Measurements from ENCODE around the gene UBA1. TPM values are rescaled to one million over a fixed set of nuclear protein-coding genes. Genes with fewer than 3 reads are reported as not detected.
A peak's percentile ranks its signal among the peaks of the same experiment; 100 is the strongest.

UBA1 gene
- total and polyA plus RNA-seq, 2 of the 13 experiments (the other 11 are each of a cell fraction or from before 2014, with no cell fraction given), result 93.3 to 129 TPM

DNA sequence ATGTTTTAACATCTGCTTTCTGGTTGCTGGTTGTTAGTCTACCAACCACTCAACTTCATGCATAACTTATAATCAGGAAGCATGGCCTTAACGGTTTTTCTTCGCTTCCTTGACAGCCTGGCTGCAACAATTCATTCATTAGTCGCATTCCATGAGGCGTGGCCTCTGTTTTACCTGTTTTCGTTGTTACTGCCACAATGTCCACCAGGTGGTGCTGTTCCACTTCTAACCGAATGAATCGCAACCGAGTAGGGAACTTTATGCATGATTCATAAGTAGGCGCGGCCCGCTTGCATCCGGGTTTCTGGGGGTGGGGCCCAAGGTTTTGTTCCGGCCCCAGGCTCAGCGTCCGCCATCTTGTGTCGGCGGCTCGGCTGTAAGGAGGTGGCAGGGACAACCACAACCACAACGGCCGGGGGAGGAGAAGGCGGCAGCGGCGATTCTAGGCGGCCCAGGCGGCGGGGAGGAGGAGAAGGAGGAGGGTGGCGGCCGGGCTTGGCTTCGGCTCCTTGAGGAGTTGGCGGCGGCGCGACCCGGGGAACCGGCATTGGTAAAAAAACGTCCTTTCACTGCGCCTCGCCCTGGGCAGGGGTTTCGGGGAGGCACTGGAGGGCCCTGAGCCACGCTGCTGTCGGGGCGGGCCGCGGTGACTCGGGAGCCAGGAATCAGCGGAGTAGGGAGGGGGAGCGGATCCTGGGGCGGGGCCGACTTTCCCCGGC lies at the start of gene UBA1 (continued):
- TF ChIP-seq, protein P1, sequence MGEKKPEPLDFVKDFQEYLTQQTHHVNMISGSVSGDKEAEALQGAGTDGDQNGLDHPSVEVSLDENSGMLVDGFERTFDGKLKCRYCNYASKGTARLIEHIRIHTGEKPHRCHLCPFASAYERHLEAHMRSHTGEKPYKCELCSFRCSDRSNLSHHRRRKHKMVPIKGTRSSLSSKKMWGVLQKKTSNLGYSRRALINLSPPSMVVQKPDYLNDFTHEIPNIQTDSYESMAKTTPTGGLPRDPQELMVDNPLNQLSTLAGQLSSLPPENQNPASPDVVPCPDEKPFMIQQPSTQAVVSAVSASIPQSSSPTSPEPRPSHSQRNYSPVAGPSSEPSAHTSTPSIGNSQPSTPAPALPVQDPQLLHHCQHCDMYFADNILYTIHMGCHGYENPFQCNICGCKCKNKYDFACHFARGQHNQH (CRISPR knock-in tag; IDR thresholded peaks at IDR 0.05), result no peak
- TF ChIP-seq ZNF235 (CRISPR knock-in tag; IDR thresholded peaks at IDR 0.05; ENCODE audit: borderline replicate concordance), result no peak; the same call in 1 of the 2 replicates
- no peak for TF ChIP-seq ZEB1 (IDR thresholded peaks at IDR 0.05; ENCODE audit: insufficient replicate concordance, low read depth)
- TF ChIP-seq MEIS1 (CRISPR knock-in tag; IDR thresholded peaks at IDR 0.05; ENCODE audit: borderline replicate concordance), result no peak
- no peak for TF ChIP-seq TMF1 (CRISPR knock-in tag; IDR thresholded peaks at IDR 0.05; ENCODE audit: low read depth)
- no peak for TF ChIP-seq ZNF260 (CRISPR knock-in tag; IDR thresholded peaks at IDR 0.05; ENCODE audit: borderline replicate concordance, low read depth)
- TF ChIP-seq HMG20B (CRISPR knock-in tag; conservative IDR thresholded peaks at IDR 0.05), result no peak
- TF ChIP-seq, protein P2, sequence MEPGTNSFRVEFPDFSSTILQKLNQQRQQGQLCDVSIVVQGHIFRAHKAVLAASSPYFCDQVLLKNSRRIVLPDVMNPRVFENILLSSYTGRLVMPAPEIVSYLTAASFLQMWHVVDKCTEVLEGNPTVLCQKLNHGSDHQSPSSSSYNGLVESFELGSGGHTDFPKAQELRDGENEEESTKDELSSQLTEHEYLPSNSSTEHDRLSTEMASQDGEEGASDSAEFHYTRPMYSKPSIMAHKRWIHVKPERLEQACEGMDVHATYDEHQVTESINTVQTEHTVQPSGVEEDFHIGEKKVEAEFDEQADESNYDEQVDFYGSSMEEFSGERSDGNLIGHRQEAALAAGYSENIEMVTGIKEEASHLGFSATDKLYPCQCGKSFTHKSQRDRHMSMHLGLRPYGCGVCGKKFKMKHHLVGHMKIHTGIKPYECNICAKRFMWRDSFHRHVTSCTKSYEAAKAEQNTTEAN (CRISPR knock-in tag; conservative IDR thresholded peaks at IDR 0.05), result no peak
- TF ChIP-seq ZBTB21 (CRISPR knock-in tag; IDR thresholded peaks at IDR 0.05), result no peak
- no peak for TF ChIP-seq ADNP (CRISPR knock-in tag; IDR thresholded peaks at IDR 0.05)
- TF ChIP-seq, protein P3, sequence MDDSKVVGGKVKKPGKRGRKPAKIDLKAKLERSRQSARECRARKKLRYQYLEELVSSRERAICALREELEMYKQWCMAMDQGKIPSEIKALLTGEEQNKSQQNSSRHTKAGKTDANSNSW (CRISPR knock-in tag; IDR thresholded peaks at IDR 0.05; ENCODE audit: borderline replicate concordance), result no peak
- TF ChIP-seq NPAS2 (CRISPR knock-in tag; IDR thresholded peaks at IDR 0.05; ENCODE audit: borderline replicate concordance), result no peak
- no peak for TF ChIP-seq DPF2 (CRISPR knock-in tag; IDR thresholded peaks at IDR 0.05; ENCODE audit: borderline replicate concordance, low read depth)
- no peak for TF ChIP-seq SP2 (CRISPR knock-in tag; IDR thresholded peaks at IDR 0.05)
- TF ChIP-seq, protein P4, sequence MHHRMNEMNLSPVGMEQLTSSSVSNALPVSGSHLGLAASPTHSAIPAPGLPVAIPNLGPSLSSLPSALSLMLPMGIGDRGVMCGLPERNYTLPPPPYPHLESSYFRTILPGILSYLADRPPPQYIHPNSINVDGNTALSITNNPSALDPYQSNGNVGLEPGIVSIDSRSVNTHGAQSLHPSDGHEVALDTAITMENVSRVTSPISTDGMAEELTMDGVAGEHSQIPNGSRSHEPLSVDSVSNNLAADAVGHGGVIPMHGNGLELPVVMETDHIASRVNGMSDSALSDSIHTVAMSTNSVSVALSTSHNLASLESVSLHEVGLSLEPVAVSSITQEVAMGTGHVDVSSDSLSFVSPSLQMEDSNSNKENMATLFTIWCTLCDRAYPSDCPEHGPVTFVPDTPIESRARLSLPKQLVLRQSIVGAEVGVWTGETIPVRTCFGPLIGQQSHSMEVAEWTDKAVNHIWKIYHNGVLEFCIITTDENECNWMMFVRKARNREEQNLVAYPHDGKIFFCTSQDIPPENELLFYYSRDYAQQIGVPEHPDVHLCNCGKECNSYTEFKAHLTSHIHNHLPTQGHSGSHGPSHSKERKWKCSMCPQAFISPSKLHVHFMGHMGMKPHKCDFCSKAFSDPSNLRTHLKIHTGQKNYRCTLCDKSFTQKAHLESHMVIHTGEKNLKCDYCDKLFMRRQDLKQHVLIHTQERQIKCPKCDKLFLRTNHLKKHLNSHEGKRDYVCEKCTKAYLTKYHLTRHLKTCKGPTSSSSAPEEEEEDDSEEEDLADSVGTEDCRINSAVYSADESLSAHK (CRISPR knock-in tag; IDR thresholded peaks at IDR 0.05; ENCODE audit: borderline replicate concordance), result no peak
- no peak for TF ChIP-seq SRSF4 (IDR thresholded peaks at IDR 0.05; ENCODE audit: low read depth, low read length, poor library complexity, severe bottlenecking)
- no peak for TF ChIP-seq KDM1A (CRISPR knock-in tag; IDR thresholded peaks at IDR 0.05)
- no peak for TF ChIP-seq ZSCAN30 (CRISPR knock-in tag; IDR thresholded peaks at IDR 0.05)
- TF ChIP-seq FOXA1 (IDR thresholded peaks at IDR 0.05), result no peak
- no peak for TF ChIP-seq FOXA1 (CRISPR knock-in tag; IDR thresholded peaks at IDR 0.05)
- TF ChIP-seq CEBPG (CRISPR knock-in tag; IDR thresholded peaks at IDR 0.05), result no peak
- peak; percentile 55; the same call in 1 of the 2 replicates for TF ChIP-seq SALL1 (CRISPR knock-in tag; IDR thresholded peaks at IDR 0.05)
- TF ChIP-seq, protein P5, sequence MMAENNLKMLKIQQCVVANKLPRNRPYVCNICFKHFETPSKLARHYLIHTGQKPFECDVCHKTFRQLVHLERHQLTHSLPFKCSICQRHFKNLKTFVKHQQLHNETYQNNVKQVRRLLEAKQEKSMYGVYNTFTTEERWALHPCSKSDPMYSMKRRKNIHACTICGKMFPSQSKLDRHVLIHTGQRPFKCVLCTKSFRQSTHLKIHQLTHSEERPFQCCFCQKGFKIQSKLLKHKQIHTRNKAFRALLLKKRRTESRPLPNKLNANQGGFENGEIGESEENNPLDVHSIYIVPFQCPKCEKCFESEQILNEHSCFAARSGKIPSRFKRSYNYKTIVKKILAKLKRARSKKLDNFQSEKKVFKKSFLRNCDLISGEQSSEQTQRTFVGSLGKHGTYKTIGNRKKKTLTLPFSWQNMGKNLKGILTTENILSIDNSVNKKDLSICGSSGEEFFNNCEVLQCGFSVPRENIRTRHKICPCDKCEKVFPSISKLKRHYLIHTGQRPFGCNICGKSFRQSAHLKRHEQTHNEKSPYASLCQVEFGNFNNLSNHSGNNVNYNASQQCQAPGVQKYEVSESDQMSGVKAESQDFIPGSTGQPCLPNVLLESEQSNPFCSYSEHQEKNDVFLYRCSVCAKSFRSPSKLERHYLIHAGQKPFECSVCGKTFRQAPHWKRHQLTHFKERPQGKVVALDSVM (CRISPR knock-in tag; IDR thresholded peaks at IDR 0.05), result no peak
